HL-60 (cell line): ENCODE measurements around the gene CARMIL1.

Experiments
- DNase-seq, 2 experiments: peaks; one replicate each; pipeline ENCODE4 v3.0.0-alpha.2; 2010 to 2020; ENCODE audit warnings: low read depth in 1 of 2, low spot score in 1 of 2
- H3K27ac ChIP-seq: fragments of 250-450 bp; sonication (Bioruptor Pico); replicated peaks from 2 replicates; pipeline ENCODE4 v1.5.1; 2020; ENCODE audit warnings: mild to moderate bottlenecking, moderate library complexity
- H3K27me3 ChIP-seq: fragments of 250-450 bp; sonication (Bioruptor Pico); 2 replicates; pipeline ENCODE4 v1.5.1; 2021; ENCODE audit warnings: mild to moderate bottlenecking, moderate library complexity; ENCODE audit not compliant: insufficient read depth, poor library complexity, severe bottlenecking
- H3K4me3 ChIP-seq: replicated peaks from 2 replicates; pipeline ENCODE4 v1.5.1; 2011; ENCODE audit warnings: mild to moderate bottlenecking, control low read depth, low read length; ENCODE audit not compliant: insufficient read depth
- CTCF ChIP-seq: IDR thresholded peaks from one replicate; pipeline ENCODE4 v1.5.1; 2011; ENCODE audit warnings: low read length, control low read depth, inconsistent platforms; ENCODE audit not compliant: insufficient read depth
- GABPA ChIP-seq: IDR thresholded peaks from 2 replicates; pipeline ENCODE4 v1.6.1; 2012; ENCODE audit warnings: low read depth
- POLR2AphosphoS5 ChIP-seq: IDR thresholded peaks from 2 replicates; pipeline ENCODE4 v1.6.1; 2012; ENCODE audit warnings: low read depth
- REST ChIP-seq: IDR thresholded peaks from 2 replicates; pipeline ENCODE4 v1.6.1; 2012; ENCODE audit warnings: low read depth; ENCODE audit not compliant: insufficient replicate concordance
- SPI1 ChIP-seq: IDR thresholded peaks from 2 replicates; pipeline ENCODE4 v1.6.1; 2012; ENCODE audit warnings: low read depth, mild to moderate bottlenecking, borderline replicate concordance

CARMIL1 gene

GRCh38 chr6:25384234-25384633 lies 105.1 kb downstream of the CARMIL1 start:
- TF ChIP-seq REST, result no peak
- TF ChIP-seq POLR2AphosphoS5, result no peak
- TF ChIP-seq CTCF, result no peak
- no peak overlapping the region for H3K27ac ChIP-seq
- no peak for DNase-seq
- no peak overlapping the region for H3K4me3 ChIP-seq
- H3K27me3 ChIP-seq, result no peaks in the 10 kb centered on the region

GRCh38 chr6:25384967-25385366 lies 105.8 kb downstream of the CARMIL1 start:
- Histone ChIP-seq H3K27me3 (no peaks in the 10 kb centered on the region), H3K27ac (no peak overlapping the region), H3K4me3 (no peak overlapping the region)
- TF ChIP-seq SPI1 (no peak), CTCF (no peak), GABPA (no peak), REST (no peak), POLR2AphosphoS5 (no peak)
- no peak for DNase-seq

- no peak overlapping the region for H3K4me3 ChIP-seq
- TF ChIP-seq GABPA (no peak), SPI1 (no peak), REST (no peak), POLR2AphosphoS5 (no peak), CTCF (no peak)
These were observed 108.3 kb downstream of the CARMIL1 start for GRCh38 chr6:25387483-25387882.

More at GRCh38 chr6:25387483-25387882, 108.3 kb downstream of the CARMIL1 start:
- Histone ChIP-seq H3K27me3 (no peaks in the 10 kb centered on the region), H3K27ac (no peak overlapping the region)
- no peak for DNase-seq
